Left lobe of liver (tissue), 2 donors: ENCODE measurements around the gene PTPRG. TPM values are rescaled to one million over a fixed set of nuclear protein-coding genes. Genes with fewer than 3 reads are reported as not detected.
A peak's percentile ranks its signal among the peaks of the same experiment; 100 is the strongest.

Source experiments
- ATAC-seq: fragments of 200-7000 bp; cut with Tn5 transposase; one replicate; pipeline ENCODE4 v1.9.1; 2020; ENCODE audit warnings: mild to moderate bottlenecking, moderate library complexity
- DNase-seq: peaks from one replicate; pipeline ENCODE4 v3.0.0-alpha.2; 2020; ENCODE audit warnings: low spot score
- total RNA-seq: library from RNA; stranded (reverse); gene quantifications from one replicate; pipeline ENCODE4 v1.2.1, GENCODE V29; 2021
- donor health status: DM: no; HTN: no; CAD: no; lungs with moderate emphysema.
- donor health status: DM: no; HTN: yes; CAD: no.

The PTPRG gene
- total RNA-seq, 1 donor from 2014 or later: 15.6 TPM

DNA sequence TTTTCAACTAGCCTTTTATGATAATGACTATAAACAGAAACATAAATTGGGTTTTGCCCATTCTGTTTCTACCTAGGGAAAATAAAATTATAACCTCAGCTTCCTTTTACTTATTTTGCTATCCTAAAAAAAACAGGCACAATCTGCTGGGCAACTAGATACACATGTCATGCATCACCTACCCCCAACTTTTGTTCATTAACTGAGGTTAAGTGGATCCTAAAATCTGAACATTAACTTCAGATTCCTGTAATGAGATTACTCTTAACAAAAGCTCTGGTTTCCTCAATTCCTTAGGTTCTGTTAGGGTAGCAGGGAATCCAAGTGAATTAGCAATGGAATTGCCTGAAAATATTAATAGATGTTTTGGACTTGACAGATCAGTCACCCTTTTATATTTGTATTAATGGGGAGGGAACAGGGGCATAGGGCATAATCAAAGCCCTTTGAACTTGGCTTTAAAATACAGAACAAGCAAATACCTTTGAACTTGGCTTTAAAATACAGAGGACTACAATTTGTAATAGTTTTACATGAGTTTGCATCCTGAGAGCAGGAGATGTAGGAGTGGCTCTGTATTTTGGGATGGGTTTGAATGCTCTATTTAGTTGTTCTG, 705.4 kb downstream of the PTPRG start:
- ATAC-seq (peak; percentile 91), DNase-seq (no peak)

DNA sequence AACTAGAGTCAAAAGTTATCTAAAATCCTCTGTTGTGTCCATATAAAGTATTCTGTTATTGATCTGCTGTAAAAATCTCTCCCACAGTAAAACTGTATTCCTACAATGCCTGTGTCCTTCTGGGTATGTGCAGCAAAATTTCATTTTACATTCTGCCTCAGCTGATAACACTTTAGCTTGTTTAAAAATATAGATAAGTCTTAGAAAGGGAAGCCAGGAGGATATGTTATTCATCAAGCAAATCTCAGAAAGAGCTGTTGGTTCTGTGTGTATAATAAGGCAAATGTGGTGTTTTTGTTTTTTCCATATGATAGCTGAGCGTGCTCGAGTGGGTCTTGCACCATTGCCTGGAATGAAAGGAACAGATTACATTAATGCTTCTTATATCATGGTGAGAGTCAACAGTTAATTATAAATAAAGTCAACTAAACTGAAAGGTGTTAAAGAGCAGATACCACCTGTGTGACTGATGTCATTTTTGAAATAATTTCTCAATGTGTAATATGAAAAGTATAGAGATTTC, 715.3 kb downstream of the PTPRG start:
- no peak for DNase-seq
- ATAC-seq: no peak

DNA sequence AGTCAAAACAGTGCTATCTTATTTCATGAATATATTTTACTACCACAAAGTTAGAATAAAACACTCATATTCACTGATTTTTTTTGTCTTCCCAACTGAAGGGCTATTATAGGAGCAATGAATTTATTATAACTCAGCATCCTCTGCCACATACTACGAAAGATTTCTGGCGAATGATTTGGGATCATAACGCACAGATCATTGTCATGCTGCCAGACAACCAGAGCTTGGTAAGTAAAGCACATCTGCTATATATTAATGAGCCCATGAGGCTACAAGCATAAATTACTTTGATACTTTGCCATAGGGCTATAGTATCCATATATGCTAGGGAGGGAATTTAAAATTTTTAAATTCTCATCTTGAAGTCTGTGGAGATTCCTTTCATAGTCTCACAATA, 716.1 kb downstream of the PTPRG start:
- ATAC-seq (no peak), DNase-seq (no peak)

DNA sequence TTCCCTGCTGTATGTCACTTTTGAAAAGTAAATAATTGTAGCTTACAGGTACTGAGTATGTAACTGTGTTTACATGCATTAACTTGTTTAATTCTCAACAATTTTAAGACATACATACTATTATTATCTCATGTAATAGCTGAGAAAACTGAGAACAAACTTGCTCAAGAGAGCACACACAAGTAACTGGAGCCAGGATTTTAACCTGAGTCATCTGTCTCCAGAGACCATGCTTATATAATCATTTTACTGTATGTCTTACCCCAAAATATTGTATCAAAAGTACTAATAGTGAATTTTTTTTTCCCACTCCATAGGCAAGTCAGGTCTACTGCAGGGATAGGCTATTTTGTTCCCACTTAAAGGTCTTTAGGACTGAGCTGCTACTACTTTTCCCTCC, 716.6 kb downstream of the PTPRG start:
- no peak for ATAC-seq

DNA sequence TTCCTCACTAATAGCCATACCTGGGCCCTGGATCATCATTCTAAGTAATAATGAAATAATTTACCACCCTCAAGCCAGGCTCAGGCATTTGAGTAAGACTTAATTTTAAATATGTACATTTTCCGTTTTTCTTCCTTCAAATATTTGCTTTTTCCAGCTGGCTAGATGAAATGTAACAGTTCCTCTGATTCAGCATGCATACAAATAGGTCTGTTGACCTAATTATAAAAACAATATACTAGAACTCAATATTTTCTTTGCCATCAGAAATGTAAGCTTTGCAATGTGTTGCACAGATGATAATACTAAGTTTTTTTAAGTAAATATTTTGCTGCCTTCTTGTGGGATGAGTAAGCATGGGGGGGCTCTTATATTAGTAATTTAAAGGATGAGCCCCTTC, 720.4 kb downstream of the PTPRG start:
- DNase-seq (no peak), ATAC-seq (no peak)

More for the DNA sequence above, 716.6 kb downstream of the PTPRG start:
- DNase-seq: no peak

DNA sequence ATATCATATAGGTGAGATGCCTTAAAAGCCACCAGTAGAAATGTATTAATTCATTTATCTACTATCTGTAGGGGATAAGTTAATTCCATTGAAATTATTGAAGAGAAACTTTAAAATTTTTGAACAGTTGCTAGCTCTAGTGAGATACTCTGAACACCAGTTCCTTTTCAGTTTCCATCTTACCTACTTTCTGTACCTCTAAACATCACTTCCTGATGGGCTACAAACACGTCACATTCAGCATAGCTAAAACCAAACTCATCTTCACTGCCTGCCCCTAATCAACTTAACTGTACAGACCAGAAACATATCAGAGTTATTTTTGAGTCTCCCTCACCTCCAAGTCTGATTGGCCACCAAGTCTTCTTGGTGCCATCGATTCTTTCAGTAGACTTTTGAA, 723.1 kb downstream of the PTPRG start:
- no peak for ATAC-seq
- DNase-seq: no peak

DNA sequence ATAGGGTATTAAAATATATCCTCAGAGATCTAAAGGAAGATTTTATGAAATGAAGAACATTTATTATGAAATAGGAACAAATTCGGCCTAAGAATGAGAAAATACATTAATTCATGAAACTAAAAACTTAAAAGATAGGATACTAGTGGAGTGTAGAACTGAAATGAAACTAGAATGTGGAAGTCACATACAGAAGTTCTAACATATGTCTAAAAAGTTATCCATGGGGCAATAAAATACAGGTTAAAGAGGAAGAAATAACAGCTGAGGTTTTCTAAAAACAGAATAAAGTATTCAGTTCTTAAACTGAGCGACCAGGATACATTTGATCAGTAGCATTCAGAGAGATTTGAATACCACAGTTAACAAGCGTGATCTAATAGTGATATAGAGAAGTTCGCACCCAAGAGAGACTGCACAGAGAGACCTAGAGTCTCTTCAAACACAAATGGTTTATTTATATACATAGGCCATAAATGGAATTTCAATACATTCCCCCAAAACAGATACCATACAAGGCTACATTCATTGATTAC, 726.1 kb downstream of the PTPRG start:
- DNase-seq (no peak), ATAC-seq (no peak)

DNA sequence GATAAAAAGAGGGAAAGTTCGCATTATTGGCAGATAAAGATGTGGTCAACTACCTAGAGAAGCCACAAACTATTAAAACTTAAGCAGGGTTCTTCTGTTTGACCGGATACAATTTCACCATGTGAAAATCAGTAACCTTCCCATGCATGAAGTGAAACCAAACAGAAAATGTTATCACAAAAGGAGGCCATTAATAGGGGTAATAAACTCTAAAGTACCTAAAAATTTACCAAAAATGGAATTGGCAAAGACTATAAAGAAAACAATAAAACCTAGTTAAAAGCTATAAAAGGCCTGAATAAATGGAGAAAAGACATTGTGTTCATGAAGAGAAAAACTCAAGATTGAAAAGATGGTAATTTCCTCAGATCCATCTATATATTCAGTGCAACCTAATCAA, 728.6 kb downstream of the PTPRG start:
- no peak for ATAC-seq
- DNase-seq: no peak

DNA sequence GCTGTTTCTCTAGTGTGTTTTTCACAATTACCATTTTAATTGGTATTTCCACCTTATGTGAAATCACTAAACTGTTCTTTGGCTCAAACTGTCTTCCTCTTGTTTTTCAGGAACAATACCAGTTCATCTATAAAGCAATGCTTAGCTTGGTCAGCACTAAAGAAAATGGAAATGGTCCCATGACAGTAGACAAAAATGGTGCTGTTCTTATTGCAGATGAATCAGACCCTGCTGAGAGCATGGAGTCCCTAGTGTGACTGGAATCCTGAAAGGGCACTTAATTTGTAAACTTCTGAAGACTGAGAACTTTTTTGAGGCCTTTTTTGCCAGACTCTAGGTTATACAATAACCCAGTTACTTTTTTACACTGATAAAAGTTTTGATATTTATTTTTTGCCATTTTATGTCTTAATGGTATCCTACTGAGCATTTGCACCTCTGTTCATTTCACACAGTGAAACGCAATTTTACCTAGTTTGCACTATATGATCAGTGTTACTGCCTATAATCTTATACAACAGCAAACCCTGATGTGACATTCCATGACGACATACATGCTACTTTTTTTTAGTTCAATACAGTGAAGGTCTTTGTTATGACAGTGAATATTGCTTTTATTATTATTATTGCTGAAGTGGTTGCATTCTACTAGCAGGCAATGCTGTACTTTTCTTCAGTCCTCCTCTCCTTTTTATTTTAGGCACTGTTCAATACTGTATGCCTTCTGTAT, 731.8 kb downstream of the PTPRG start:
- DNase-seq: no peak
- no peak for ATAC-seq

DNA sequence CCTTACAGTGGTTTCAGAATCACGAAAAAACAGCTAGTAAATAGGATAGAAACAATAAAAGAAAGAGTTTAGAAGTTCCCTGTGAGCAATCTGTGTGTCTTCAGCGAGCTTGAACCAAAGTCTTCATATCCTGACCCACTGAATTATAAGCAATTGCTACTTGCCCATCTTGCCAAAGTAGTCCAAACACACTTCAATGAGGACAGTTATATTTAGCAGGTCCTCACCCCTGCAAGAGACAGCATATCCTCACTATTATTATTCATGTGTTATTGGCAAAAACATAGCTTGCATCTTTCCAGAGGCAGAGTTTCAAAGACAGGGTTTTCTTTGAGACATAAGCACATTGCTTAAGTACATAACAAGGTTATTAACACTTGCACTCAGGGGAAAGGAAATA, 734.2 kb downstream of the PTPRG start:
- no peak for ATAC-seq
- no peak for DNase-seq

DNA sequence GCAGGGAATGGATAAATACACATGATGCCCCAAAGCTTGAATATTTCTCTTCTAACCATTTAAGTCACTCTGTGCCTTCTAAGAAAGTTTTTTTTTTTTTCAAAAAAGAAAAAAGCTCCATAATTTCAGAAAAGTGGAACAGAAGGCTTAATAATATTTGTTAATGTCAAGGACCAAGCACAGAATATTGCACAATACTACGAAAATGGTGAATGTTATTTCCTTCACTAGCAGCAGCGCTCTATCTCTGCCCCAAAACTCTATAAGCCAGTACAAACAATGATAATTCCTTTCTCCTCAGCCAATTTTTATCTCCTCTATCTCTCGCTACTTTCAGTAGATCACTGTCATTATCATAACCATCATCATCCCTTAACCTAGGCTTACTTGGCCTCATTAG, 739.2 kb downstream of the PTPRG start:
- no peak for ATAC-seq
- no peak for DNase-seq

DNA sequence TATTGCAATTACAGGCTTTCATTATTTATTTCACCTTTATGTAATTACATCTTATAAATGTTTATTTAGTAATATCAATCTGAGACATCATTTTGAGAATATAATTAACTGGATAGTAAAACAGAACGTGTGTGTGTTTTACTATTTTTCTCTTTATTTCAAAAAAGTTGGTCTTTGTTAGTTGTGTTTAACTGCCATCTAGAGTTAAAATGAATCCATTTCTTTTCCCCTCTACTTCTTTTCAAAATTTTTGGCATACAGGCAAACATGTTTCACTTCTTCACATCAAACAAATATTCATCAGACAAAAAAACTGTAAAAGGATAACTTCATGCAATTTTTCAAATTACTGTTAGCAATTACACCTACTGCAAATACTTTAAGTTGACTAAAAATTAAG, 750.8 kb downstream of the PTPRG start:
- no peak for DNase-seq
- ATAC-seq: no peak

DNA sequence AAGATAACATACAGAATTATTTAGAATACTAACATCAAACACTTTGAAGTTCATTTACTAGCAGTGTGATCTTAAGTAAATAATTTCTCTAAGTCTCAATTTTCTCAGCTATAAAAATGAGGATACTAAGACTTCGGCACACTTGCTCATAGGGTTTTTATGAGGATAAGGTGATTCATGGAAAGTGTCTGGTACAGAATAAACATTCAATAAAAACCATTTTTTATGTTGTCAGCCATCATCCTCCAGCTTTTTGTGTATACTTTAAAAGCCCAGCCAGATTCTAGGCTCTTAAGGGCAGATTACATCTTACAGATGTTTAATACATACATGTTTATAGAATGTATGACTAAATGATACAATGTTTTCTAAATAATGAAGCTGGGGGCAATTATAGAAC, 755.2 kb downstream of the PTPRG start:
- DNase-seq (no peak), ATAC-seq (no peak)

DNA sequence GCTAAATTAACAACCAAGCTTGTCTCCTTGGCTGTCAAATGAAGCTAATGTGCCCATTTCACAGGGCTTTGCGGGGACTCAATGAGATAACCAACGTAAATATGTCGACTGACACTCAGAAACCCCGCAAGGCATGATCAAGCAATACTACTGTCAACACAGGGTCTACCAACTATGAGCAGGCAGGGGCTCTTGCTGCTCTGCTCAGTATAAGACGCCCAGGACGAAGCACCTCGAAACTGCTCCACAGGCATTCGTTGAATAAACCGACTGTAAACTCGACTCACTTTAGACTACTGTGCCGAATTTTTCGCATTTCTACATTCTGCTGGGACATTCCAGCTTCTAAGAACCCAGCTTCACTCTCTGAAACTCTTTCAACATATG, 757.0 kb downstream of the PTPRG start:
- no peak for ATAC-seq
- no peak for DNase-seq

DNA sequence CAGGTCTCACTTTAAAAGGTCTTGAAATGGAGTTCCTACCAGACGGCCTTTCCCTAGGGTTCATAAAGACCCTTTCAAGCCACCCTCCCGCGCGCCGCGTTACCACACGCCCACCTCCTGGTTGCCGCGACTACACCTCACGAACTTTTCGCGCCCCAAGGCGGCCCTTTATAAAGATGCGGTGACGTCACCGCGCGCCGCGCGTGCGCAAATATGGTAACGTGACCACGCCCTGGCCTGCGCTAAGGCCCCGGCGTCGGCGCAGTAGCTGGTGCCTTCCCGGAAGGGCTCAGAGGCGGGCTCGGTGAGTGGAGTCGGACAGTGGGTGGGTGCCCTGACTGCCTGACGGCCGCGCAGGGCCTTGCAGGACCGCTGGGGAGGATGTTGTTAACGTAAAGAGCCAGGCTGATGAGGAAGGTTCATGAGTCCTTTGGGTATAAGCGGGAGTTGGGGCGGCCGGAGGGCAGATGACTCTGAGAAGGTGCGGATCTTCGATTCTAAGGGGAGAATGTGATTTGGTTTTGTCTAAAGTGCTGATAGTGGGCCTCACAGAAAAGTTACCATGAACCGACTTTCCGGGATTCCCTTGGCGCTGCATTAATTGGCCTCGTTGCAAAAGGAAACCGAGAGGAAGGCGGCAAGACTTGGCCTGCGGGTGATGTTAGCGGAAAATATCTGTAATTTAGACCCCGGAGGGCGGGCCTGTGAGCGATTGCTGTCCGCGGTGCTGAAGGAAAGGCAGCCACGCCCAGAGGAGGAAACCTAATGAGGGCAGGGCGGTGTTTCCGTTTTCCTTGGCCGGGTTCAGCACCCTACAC, 757.6 kb downstream of the PTPRG start:
- DNase-seq (peak; percentile 56), ATAC-seq (peak; percentile 92)

DNA sequence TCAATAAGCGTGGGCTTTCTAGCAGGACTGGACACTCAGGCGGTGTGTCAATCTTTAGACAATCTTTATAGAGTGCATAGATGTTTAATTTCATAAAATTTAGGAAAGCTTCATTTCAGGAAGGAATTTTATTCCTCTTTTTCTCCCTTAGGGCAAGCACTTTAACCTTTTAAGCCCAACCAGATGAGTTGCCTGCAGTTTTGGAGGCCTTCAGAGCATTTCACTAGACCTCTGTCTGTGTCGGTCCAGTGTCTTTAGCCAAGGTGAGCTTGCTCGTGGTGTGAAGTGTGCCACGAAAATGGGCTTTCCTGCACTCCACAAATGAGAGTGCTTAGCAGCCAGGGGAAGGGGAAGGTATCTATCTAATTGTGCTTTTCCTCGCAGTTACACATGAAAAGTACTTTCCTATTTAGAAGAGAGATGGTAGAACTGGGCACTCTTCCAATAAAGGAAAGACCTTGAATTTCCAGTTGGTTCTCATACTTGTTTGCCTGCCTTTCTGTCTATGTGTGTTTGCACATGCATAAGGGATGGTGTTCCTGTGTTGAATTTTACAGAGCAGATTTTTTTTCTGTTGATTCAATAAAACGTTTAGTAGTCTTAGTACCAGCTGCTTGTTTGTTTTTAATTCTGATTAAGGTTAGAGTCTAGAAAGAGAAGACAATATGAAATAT, 758.3 kb downstream of the PTPRG start:
- ATAC-seq (no peak), DNase-seq (no peak)

DNA sequence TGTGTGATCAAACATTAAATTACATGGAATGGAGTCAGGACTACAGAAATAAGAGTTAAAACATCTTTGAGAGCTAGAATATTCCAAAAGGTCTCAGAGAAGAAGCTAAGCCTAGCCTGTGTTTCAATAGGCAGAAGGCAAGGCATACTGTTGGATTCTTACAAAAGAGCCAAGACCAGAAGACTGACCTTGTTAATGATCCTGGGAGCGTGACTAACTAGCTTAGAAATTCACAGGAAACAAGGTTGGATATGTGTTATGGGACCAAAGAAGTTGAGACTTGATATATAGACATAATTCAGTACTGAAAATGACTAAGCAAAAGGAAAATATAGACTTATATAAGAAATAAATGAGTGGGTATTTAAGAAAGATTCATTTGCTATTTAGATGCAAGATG, 761.9 kb downstream of the PTPRG start:
- DNase-seq (no peak), ATAC-seq (no peak)

DNA sequence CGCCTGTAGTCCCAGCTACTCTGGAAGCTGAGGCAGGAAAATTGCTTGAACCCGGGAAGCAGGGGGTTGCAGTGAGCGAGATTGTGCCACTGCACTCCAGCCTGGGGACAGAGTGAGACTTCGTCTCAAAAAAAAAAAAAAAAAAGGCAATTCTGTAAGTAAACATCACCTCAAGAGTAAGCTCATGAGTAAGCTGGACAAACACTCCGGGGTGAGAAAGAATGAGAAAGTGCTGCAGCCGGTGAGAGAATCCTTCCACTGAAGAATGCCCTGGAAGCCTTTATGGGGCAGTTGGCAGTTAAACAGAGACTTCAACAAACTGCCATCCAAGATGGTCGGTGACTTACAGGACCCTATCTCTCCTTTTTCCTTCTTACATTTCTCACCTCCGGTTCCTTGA, 764.5 kb downstream of the PTPRG start:
- no peak for ATAC-seq
- DNase-seq: no peak

DNA sequence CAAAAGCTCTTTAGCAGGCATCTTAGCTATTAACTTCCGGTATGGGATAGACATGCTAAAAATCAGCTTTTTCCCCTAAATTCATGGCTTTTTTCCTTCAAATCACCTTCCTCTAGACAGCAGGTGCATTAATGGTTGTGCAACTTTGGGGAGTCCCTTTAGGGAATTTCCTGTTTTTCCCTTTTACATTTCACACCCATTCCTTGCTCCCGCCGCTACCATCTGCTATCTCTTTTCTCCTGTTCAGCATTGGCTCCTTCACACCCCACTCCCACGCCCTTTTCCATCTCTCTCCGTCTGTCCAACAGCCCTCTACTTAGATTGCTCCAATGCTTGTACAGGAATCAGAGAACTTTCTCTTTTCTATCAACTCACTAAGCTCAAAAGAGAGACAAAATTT, 768.6 kb downstream of the PTPRG start:
- no peak for DNase-seq

DNA sequence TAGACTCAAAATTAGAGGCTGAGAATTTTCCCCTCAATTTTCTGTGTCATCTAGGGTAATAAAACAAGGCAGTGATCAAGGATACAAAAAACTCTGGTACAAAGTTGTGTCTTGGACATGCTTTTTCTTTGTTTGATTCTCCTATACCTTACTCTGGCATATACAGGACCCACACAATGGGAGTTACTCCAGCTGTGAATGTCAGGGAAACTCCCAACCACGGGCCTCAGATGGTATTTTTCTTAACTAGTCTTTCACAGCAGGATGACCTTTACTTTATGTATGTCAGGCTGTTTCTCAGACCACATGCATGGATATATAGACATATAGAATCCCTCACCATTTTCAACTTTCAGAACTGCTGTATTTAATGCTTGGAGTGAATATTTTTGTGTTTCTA, 770.6 kb downstream of the PTPRG start:
- DNase-seq: no peak
- ATAC-seq: no peak

More for the DNA sequence above, 768.6 kb downstream of the PTPRG start:
- ATAC-seq: no peak

DNA sequence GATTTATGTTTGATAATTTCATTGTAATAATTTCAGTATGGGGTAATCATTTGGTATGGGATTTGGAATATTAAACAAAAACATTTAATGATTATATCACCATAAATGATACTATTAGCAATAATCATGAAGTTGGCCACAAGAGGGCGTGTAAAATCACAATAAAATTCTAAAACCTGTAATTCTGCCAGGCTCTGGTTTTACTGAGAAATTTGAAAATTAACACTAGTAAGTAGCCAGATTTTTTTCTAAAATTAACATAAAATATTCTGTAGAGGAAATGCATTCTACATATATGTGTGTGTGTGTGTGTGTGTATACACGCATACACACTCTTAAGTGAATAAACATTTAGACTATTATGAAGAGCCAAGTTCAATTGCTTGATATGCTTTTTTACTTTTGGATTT, 771.5 kb downstream of the PTPRG start:
- DNase-seq: no peak
- peak; percentile 51 for ATAC-seq
